Loucy (cell line): Measurements from ENCODE around the gene MAST4.
A peak's percentile ranks its signal among the peaks of the same experiment; 100 is the strongest.
"Not testable (repeated sequence)": the region's sequence is repeated elsewhere in the genome, so short reads cannot be mapped to it uniquely, and the experiment has no call there.

Experiments
- H2AFZ ChIP-seq: fragments of 200-600 bp; sonication (generic); 2 replicates; pipeline ENCODE4 v1.6.0; 2016; ENCODE audit warnings: antibody characterized with exemption, mild to moderate bottlenecking, low read length, moderate library complexity
- H3F3A ChIP-seq: fragments of 200-600 bp; 2 replicates; pipeline ENCODE4 v1.6.0; 2016; ENCODE audit warnings: antibody characterized with exemption, low read depth, mild to moderate bottlenecking
- H3K27me3 ChIP-seq: fragments of 200-600 bp; sonication (generic); 2 replicates; pipeline ENCODE4 v1.6.1; 2014; ENCODE audit warnings: low read length, mild to moderate bottlenecking; ENCODE audit not compliant: insufficient read depth, poor library complexity, severe bottlenecking
- H3K36me3 ChIP-seq: fragments of 200-600 bp; sonication (generic); 2 replicates; pipeline ENCODE4 v1.6.1; 2016; ENCODE audit warnings: low read length; ENCODE audit not compliant: insufficient read depth
- H3K4me1 ChIP-seq: fragments of 200-600 bp; sonication (generic); 2 replicates; pipeline ENCODE4 v1.5.1; 2014; ENCODE audit warnings: low read length, mild to moderate bottlenecking; ENCODE audit not compliant: insufficient read depth, poor library complexity, severe bottlenecking
- H3K4me2 ChIP-seq: fragments of 200-600 bp; sonication (generic); 2 replicates; pipeline ENCODE4 v1.6.0; 2014; ENCODE audit warnings: antibody characterized with exemption, low read length, low read depth, mild to moderate bottlenecking; ENCODE audit not compliant: poor library complexity, severe bottlenecking
- H3K4me3 ChIP-seq: fragments of 200-600 bp; sonication (generic); 2 replicates; pipeline ENCODE4 v1.5.1; 2014; ENCODE audit warnings: low read length, mild to moderate bottlenecking, mixed read lengths; ENCODE audit not compliant: poor library complexity, severe bottlenecking
- H3K79me2 ChIP-seq: fragments of 200-600 bp; sonication (generic); 2 replicates; pipeline ENCODE4 v1.6.1; 2014; ENCODE audit warnings: low read length; ENCODE audit not compliant: insufficient read depth
- H3K9ac ChIP-seq: fragments of 200-600 bp; sonication (generic); 2 replicates; pipeline ENCODE4 v1.6.0; 2014; ENCODE audit warnings: mild to moderate bottlenecking, low read depth, low read length, moderate library complexity; ENCODE audit not compliant: poor library complexity, severe bottlenecking
- H3K9me2 ChIP-seq: fragments of 200-600 bp; sonication (generic); replicated peaks from 2 replicates; pipeline ENCODE4 v1.6.1; 2016; ENCODE audit warnings: low read depth, low read length, mixed read lengths
- H3K9me3 ChIP-seq: fragments of 200-600 bp; sonication (generic); 2 replicates; pipeline ENCODE4 v1.6.1; 2014; ENCODE audit warnings: mild to moderate bottlenecking, antibody characterized with exemption, low read length, low read depth; ENCODE audit not compliant: insufficient read depth
- H4K20me1 ChIP-seq: fragments of 200-600 bp; sonication (generic); 2 replicates; pipeline ENCODE4 v1.6.0; 2014; ENCODE audit warnings: antibody characterized with exemption, low read length, mild to moderate bottlenecking; ENCODE audit not compliant: insufficient read depth, poor library complexity, severe bottlenecking
- CTCF ChIP-seq: fragments of 200-600 bp; sonication (generic); conservative IDR thresholded peaks from 2 replicates; pipeline ENCODE4 v1.5.1; 2014; ENCODE audit warnings: mild to moderate bottlenecking, antibody characterized with exemption, low read length
- EZH2phosphoT487 ChIP-seq: fragments of 200-600 bp; IDR thresholded peaks from 2 replicates; pipeline ENCODE4 v1.6.1; 2018; ENCODE audit warnings: antibody characterized with exemption, mild to moderate bottlenecking, moderate library complexity, borderline replicate concordance

The MAST4 gene

GRCh38 chr5:66747607-66748006 lies 151.4 kb downstream of the MAST4 start:
- H3K9me2 ChIP-seq = no peaks in the 10 kb centered on the region
- TF ChIP-seq EZH2phosphoT487 = no peak
- no peak for TF ChIP-seq CTCF

GRCh38 chr5:66752668-66753067 lies 156.5 kb downstream of the MAST4 start:
- H3K27me3 ChIP-seq, H2AFZ ChIP-seq, H3K9me2 ChIP-seq, H4K20me1 ChIP-seq, H3K4me2 ChIP-seq, H3F3A ChIP-seq, H3K4me1 ChIP-seq, H3K9me3 ChIP-seq, H3K4me3 ChIP-seq, H3K9ac ChIP-seq, H3K79me2 ChIP-seq, H3K36me3 ChIP-seq: not testable (repeated sequence)

More at GRCh38 chr5:66747607-66748006, 151.4 kb downstream of the MAST4 start:
- Histone ChIP-seq H3F3A (no peaks in the 10 kb centered on the region), H3K9ac (no peak overlapping the region), H3K4me3 (no peak overlapping the region), H3K79me2 (no peaks in the 10 kb centered on the region), H3K9me3 (no peaks in the 10 kb centered on the region), H3K27me3 (no peaks in the 10 kb centered on the region), H2AFZ (no peak overlapping the region), H4K20me1 (no peaks in the 10 kb centered on the region), H3K36me3 (no peaks in the 10 kb centered on the region), H3K4me1 (no peaks in the 10 kb centered on the region), H3K4me2 (no peak overlapping the region)

DNA sequence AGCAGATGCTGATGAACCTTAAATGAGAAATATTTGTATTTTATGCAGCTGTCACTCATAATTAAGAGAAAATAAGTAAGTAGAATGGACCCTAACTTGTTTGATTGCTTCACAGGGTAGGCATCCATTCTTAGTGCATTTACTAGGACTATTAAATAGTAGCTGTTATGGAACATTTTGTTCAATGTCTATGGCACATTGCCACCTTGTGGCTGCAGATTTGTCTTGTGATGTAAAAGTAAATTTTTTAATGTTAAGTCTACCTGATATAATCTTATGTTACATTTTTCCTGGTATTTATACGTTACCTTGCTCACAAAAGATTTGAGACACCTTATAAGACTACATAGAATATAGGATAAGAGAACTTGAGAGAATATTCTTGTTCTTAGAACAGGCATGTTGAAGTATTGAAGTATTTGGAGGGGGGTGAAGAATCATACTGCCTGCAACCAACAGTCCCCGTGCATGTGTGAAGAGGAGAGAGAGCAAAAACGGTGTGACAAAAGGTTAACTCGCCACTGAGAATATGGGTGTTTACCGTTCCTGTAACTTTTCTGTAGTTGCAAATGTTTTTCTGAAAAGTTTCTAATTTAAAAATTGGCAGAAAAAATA lies 161.1 kb downstream of the MAST4 start:
- H3F3A ChIP-seq = no peaks in the 10 kb centered on the region
- TF ChIP-seq EZH2phosphoT487 (no peak), CTCF (peak; percentile 77)
- H3K4me2 ChIP-seq = no peak overlapping the region
- no peaks in the 10 kb centered on the region for H3K9me3 ChIP-seq
- H3K27me3 ChIP-seq = no peaks in the 10 kb centered on the region
- H4K20me1 ChIP-seq = no peaks in the 10 kb centered on the region
- H3K79me2 ChIP-seq = no peaks in the 10 kb centered on the region
- no peak overlapping the region for H2AFZ ChIP-seq
- no peak overlapping the region for H3K9ac ChIP-seq
- no peaks in the 10 kb centered on the region for H3K4me1 ChIP-seq
- H3K36me3 ChIP-seq = no peaks in the 10 kb centered on the region
- no peak overlapping the region for H3K4me3 ChIP-seq
- H3K9me2 ChIP-seq = no peaks in the 10 kb centered on the region

DNA sequence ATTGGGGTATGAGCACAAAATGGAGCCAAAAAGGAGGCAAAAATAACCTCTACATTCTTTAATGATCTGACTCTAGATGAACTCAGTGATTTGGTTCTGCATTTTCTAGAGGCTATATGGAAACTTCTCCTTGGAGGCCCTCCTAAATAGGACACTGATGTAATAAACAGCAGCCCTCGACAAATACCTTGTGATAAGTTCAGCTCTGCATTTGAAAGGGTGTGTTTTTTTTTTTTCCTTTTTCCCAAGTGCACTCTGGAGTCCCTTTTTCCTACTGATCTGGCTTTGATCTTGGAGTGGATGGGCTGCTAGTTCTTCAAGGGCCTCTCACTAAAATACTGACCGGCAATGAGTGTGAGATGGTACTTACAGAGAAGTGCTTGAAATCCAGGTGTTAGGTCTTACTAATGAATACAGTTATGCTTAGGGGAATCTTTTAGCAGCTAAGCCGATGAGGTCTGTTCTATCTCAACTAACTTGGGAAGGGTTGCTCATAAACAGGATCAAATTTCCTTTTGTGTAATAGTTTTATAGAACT lies 161.7 kb downstream of the MAST4 start:
- Histone ChIP-seq H3K79me2 (no peaks in the 10 kb centered on the region), H3K4me3 (no peak overlapping the region), H3K9ac (no peak overlapping the region), H2AFZ (no peak overlapping the region), H3K4me2 (no peak overlapping the region), H4K20me1 (no peaks in the 10 kb centered on the region), H3K9me2 (no peaks in the 10 kb centered on the region), H3K27me3 (no peaks in the 10 kb centered on the region), H3K9me3 (no peaks in the 10 kb centered on the region), H3K36me3 (no peaks in the 10 kb centered on the region), H3K4me1 (no peaks in the 10 kb centered on the region), H3F3A (no peaks in the 10 kb centered on the region)
- TF ChIP-seq EZH2phosphoT487 = no peak
- TF ChIP-seq CTCF = no peak
